Measurements from ENCODE around the gene COL23A1. TPM values are rescaled to one million over a fixed set of nuclear protein-coding genes. Genes with fewer than 3 reads are reported as not detected.

The COL23A1 gene
- total RNA-seq, 1 experiment from 2014 or later: 15.0 TPM

DNA sequence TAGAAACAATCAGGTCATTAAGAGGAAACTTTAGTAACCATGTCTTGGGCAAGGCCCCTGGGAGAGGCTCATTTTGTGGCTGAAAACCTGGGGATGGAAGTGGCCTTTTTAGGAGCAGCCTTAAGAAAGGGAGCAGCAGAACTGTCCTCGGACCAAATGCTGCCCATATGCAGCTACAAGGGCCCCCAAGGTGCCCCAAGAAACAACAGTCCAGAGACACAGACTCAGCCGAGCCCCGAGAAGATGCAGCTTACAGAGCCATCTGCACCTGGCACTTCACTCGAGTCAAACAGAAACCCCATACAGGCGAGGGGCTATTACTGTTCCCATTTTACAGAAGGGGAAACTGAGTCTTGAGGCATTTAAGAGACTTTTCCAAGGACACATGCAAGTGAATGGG lies 58.0 kb downstream of the COL23A1 start:
- no peak for ATAC-seq
- POLR2A ChIA-PET: no interaction called here
- CTCF ChIA-PET: interaction anchor here (0.9 to 1.7 kb wide), 3 partner anchors 58 to 71 kb away, joined by 3 to 5 read pairs (median 3); partner anchors contain the start of gene COL23A1

More for the DNA sequence above, 58.0 kb downstream of the COL23A1 start:
- Mint-ChIP-seq H3K4me1 (peaks cover 10% of the 10 kb centered on the region), H3K27me3 (ENCODE audit: low read depth) (no peaks in the 10 kb centered on the region), H3K9me3 (no peaks in the 10 kb centered on the region), H3K36me3 (no peaks in the 10 kb centered on the region), H3K4me3 (no peak overlapping the region), H3K27ac (no peak overlapping the region)
- DNase-seq (ENCODE audit: low spot score): no peak
- TF ChIP-seq TEAD1 (CRISPR knock-in tag; IDR thresholded peaks at IDR 0.05) (no peak), PRRX2 (CRISPR knock-in tag; IDR thresholded peaks at IDR 0.05) (no peak), CDX4 (CRISPR knock-in tag; IDR thresholded peaks at IDR 0.05; ENCODE audit: borderline replicate concordance) (no peak), SP1 (CRISPR knock-in tag; conservative IDR thresholded peaks at IDR 0.05) (no peak), JUN (CRISPR knock-in tag; IDR thresholded peaks at IDR 0.05) (no peak), RELA (CRISPR knock-in tag; IDR thresholded peaks at IDR 0.05; ENCODE audit: borderline replicate concordance) (no peak), ZNF532 (CRISPR knock-in tag; IDR thresholded peaks at IDR 0.05; ENCODE audit: borderline replicate concordance) (no peak), CREB1 (CRISPR knock-in tag; IDR thresholded peaks at IDR 0.05) (no peak), E2F4 (CRISPR knock-in tag; IDR thresholded peaks at IDR 0.05; ENCODE audit: borderline replicate concordance, low read depth) (no peak), FOXK1 (CRISPR knock-in tag; IDR thresholded peaks at IDR 0.05) (no peak), E2F1 (CRISPR knock-in tag; IDR thresholded peaks at IDR 0.05) (no peak), NFYB (CRISPR knock-in tag; conservative IDR thresholded peaks at IDR 0.05; ENCODE audit: low read depth) (no peak)
- TF ChIP-seq, protein P1, sequence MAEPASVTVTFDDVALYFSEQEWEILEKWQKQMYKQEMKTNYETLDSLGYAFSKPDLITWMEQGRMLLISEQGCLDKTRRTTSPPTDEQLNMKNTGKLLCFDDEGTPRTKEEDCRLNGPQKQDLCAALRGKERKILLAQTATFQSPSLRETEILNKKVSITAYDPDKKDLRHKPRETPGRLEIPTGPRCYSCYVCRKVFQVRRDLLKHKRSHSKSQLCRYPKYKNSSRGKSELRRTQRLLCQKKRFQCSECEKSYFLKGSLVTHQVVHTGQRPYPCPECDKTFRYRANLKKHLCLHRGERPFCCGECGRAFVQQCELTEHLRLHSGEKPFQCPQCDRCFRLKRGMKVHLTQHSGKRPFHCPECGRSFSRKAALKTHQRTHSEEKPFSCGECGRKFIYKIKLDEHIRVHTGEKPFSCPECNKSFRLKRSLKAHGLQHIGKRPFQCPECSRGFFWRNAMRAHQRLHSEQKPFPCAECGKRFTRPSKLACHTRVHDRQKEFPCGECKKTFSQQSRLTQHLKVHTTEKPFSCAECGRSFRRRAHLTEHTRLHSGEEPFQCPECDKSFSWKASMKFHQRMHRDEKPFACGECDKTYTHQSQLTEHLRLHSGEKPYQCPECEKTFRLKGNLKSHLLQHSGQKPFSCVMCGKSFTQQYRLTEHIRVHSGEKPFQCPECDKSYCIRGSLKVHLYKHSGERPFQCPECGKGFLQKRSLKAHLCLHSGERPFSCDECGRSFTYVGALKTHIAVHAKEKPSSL (CRISPR knock-in tag; conservative IDR thresholded peaks at IDR 0.05): no peak
